ENCODE results near the gene ABHD18. TPM values are rescaled to one million over a fixed set of nuclear protein-coding genes. Genes with fewer than 3 reads are reported as not detected.
"Not testable (repeated sequence)": the region's sequence is repeated elsewhere in the genome, so short reads cannot be mapped to it uniquely, and the experiment has no call there.

ABHD18 gene
- total RNA-seq, 4 donors from 2014 or later, result 3.2 to 9.3 (median 4.9) TPM

DNA sequence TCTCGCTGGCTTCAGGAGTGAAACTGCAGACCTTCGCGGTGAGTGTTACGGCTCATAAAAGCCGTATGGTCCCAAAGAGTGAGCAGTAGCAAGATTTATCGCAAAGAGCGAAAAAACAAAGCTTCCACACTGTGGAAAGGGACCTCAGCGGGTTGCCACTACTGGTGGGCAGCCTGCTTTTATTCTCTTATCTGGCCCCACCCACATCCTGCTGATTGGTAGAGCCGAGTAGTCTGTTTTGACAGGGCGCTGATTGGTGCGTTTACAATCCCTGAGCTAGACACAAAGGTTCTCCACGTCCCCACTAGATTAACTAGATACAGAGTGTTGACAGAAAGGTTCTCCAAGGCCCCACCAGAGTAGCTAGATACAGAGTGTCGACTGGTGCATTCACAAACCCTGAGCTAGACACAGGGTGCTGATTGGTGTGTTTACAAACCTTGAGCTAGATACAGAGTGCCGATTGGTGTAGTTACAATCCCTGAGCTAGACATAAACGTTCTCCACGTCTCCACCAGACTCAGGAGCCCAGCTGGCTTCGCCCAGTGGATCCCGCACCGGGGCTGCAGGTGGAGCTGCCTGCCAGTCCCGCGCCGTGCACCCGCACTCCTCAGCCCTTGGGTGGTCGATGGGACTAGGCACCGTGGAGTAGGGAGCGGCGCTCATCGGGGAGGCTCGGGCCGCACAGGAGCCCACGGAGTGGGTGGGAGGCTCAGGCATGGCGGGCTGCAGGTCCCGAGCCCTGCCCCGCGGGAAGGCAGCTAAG, 1.4 kb upstream of the ABHD18 start:
- intact Hi-C loops (cut with DNase I); DNase-seq; H3K36me3 ChIP-seq; H3K9me3 ChIP-seq; H3K27me3 ChIP-seq: not testable (repeated sequence)
- peak overlapping the region; percentile 77 to 96 (median 90) for H3K4me3 ChIP-seq
- H3K27ac ChIP-seq, result peak overlapping the region; percentile 94 to 98 (median 96)
- peaks cover 6 to 44% (median 8%) of the 10 kb centered on the region in 3 donors for H3K4me1 ChIP-seq
- TF ChIP-seq, protein P1, sequence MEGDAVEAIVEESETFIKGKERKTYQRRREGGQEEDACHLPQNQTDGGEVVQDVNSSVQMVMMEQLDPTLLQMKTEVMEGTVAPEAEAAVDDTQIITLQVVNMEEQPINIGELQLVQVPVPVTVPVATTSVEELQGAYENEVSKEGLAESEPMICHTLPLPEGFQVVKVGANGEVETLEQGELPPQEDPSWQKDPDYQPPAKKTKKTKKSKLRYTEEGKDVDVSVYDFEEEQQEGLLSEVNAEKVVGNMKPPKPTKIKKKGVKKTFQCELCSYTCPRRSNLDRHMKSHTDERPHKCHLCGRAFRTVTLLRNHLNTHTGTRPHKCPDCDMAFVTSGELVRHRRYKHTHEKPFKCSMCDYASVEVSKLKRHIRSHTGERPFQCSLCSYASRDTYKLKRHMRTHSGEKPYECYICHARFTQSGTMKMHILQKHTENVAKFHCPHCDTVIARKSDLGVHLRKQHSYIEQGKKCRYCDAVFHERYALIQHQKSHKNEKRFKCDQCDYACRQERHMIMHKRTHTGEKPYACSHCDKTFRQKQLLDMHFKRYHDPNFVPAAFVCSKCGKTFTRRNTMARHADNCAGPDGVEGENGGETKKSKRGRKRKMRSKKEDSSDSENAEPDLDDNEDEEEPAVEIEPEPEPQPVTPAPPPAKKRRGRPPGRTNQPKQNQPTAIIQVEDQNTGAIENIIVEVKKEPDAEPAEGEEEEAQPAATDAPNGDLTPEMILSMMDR (IDR thresholded peaks at IDR 0.05), result peak in 1 of 6 experiments; percentile 8
- 69 to 85% methylated on average over 8 to 14 of the region's 35 CpGs for WGBS, 2 donors

DNA sequence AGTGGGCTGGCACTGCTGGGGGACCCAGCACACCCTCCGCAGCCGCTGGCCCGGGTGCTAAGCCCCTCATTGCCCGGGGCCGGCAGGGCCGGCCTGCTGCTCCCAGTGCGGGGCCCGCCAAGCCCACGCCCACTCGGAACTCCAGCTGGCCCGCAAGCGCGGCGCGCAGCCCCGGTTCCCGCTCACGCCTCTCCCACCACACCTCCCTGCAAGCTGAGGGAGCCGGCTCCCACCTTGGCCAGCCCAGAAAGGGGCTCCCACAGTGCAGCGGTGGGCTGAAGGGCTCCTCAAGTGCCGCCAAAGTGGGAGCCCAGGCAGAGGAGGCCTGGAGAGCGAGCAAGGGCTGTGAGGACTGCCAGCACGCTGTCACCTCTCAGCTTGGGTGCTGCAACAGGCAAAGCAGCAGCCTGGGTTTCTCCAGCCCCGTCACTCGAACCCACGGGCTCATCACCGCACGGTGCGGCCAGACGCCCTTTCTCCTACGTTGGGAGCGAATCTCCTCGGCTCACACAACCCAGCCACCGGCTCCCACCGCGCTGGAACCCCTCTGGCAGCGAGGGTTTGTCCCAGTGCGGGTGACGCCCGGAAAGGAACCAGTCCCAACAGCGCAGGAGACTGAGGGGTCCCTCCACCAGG, 662 bp upstream of the ABHD18 start:
- no CpG with 5 or more reads among the region's 41 CpGs for WGBS, 2 donors
- intact Hi-C loops (cut with DNase I), result loop anchor here (5.0 kb wide), 1 partner anchor 98 kb away; the partner anchor contains the start of gene LARP1B
- Histone ChIP-seq H3K27ac (peak overlapping the region; percentile 94 to 98 (median 96)), H3K4me1 (peaks cover 6 to 44% (median 8%) of the 10 kb centered on the region in 3 donors), H3K4me3 (peak overlapping the region; percentile 77 to 96 (median 90))
- not testable (repeated sequence) for H3K9me3 ChIP-seq, DNase-seq, H3K27me3 ChIP-seq, H3K36me3 ChIP-seq

DNA sequence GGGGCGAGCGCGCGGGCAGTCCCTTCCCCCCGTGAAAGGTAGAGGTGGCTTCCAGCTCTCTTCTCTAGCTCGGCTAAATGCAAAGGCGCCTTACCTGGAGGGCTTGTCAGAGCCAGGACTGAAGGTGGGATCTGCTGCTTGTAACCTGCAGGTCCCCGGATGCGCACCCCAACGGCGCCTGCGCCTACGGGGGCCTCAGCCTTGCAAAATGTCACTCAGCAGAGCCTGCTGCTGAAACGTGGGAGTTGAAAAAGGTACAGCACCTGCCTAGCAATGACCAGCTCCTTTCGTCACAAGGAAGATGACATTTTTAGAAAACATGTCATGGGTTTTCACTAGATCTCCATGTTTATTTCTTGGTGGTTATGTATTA, 583 bp downstream of the ABHD18 start:
- Histone ChIP-seq H3K4me1 (peaks cover 6 to 44% (median 8%) of the 10 kb centered on the region in 3 donors), H3K27me3 (no peaks in the 10 kb centered on the region), H3K27ac (peak overlapping the region; percentile 94 to 98 (median 96)), H3K9me3 (no peaks in the 10 kb centered on the region), H3K4me3 (peak overlapping the region; percentile 77 to 96 (median 90)), H3K36me3 (no peaks in the 10 kb centered on the region)
- DNase-seq, result no peak
- TF ChIP-seq, protein P1 (IDR thresholded peaks at IDR 0.05), result no peak
- no peak for TF ChIP-seq POLR2A (IDR thresholded peaks at IDR 0.05)
- 0% methylated on average over 2 to 7 of the region's 15 CpGs for WGBS, 2 donors
- intact Hi-C loops (cut with DNase I), result loop anchor here (5.0 kb wide), 1 partner anchor 97 kb away; the partner anchor contains the start of gene LARP1B

DNA sequence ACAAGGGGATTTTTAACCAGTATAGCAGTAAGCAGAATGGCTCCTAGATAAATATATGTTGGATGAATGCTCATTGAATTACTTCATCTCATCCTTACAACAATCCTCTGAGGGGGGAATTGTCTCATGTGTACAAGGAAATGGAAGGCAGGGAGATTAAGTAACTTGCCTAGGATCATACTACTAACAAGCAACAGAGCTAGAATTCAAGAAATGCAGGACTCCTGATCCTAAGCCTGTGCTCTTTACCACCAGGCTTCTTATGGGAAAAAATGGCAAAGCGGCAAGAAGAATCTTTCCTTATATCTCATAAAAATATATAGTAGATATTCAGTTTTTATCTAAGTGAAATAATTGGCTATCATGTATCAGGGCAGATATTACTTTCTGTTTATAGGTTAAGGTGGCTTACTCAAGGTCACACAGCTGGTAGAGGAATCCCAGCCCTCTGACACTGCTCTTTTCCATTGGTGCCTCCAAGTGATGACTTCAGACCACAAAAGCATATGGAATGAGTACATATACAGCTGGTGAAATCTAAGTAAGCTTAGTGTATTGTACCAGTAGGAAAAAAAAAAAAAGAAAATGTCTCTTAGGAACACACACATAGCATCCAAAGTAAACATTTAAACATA, 2.1 kb downstream of the ABHD18 start:
- peaks cover 6 to 38% (median 8%) of the 10 kb centered on the region in 3 donors for H3K4me1 ChIP-seq
- no peak for DNase-seq
- no peaks in the 10 kb centered on the region for H3K9me3 ChIP-seq
- no peaks in the 10 kb centered on the region for H3K36me3 ChIP-seq
- WGBS, 2 donors, result 91 to 95% methylated on average over 1 of the region's 1 CpG
- no peak overlapping the region for H3K4me3 ChIP-seq
- intact Hi-C loops (cut with DNase I), result loop anchor here (5.0 kb wide), 1 partner anchor 95 kb away; the partner anchor contains the start of gene LARP1B
- H3K27me3 ChIP-seq, result no peaks in the 10 kb centered on the region
- no peak overlapping the region for H3K27ac ChIP-seq
- TF ChIP-seq, protein P1 (IDR thresholded peaks at IDR 0.05), result no peak
- no peak for TF ChIP-seq POLR2A (IDR thresholded peaks at IDR 0.05)

DNA sequence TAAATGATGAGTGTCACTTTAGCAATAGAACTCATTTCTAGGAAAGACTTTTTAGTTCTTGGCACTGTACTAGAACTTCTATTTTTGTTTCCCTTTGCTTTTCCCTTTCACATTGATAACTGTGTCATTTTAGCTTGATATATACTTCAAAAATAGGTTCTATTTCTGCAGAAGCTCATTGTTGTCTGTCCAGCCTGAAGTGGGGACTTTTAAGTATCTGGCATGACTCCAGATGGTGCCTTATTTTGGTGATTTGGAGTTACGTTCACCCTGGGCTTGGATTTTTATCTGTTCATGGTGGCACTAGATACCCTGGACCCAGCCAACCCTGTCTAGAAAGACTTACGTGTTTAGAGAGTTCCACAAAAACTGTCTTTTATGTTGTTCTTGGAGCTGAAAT, 3.4 kb downstream of the ABHD18 start:
- peaks cover 3 to 27% (median 6%) of the 10 kb centered on the region in 3 donors for H3K4me1 ChIP-seq
- H3K27me3 ChIP-seq, result no peaks in the 10 kb centered on the region
- no peak for DNase-seq
- H3K4me3 ChIP-seq, result no peak overlapping the region
- WGBS, 2 donors, result 69 to 71% methylated on average over 2 of the region's 2 CpGs
- intact Hi-C loops (cut with DNase I), result loop anchor here (5.0 kb wide), 1 partner anchor 94 kb away; the partner anchor contains the start of gene LARP1B
- TF ChIP-seq, protein P1 (IDR thresholded peaks at IDR 0.05), result no peak
- no peak for TF ChIP-seq POLR2A (IDR thresholded peaks at IDR 0.05)
- H3K27ac ChIP-seq, result no peak overlapping the region
- H3K36me3 ChIP-seq, result peaks cover 0 to 7% (median 0%) of the 10 kb centered on the region in 3 donors
- H3K9me3 ChIP-seq, result no peaks in the 10 kb centered on the region

DNA sequence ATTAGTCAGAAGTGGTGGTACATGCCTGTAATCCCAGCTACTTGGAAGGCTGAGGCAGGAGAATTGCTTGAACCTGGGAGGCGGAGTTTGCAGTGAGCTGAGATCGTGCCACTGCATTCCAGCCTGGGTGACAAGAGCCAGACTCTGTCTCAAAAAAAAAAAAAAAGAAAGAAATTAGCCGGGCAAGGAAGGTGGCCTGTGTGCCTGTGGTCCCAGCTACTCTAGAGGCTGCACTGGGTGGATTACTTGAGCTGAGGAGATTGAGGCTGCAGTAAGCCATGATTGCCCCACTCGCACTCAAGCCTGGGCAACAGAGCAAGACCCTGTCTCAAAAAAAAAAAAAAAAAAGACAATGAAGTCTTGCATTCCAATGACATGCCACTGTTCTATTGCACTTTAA, 5.7 kb downstream of the ABHD18 start:
- H3K27me3 ChIP-seq; H3K9me3 ChIP-seq; DNase-seq; H3K27ac ChIP-seq; intact Hi-C loops (cut with DNase I); H3K4me3 ChIP-seq: not testable (repeated sequence)
- peaks cover 0 to 17% (median 3%) of the 10 kb centered on the region in 3 donors for H3K4me1 ChIP-seq
- 75 to 87% methylated on average over 4 of the region's 4 CpGs for WGBS, 2 donors
- H3K36me3 ChIP-seq, result peaks cover 0 to 18% (median 0%) of the 10 kb centered on the region in 3 donors
